GM19035 (cell line): Measurements from ENCODE around the gene ARHGAP32.
"Not testable (repeated sequence)": the region's sequence is repeated elsewhere in the genome, so short reads cannot be mapped to it uniquely, and the experiment has no call there.

Source experiments
- ATAC-seq: cut with Tn5 transposase; IDR thresholded peaks from one replicate; pipeline ENCODE4 v1.9.1; 2021; ENCODE audit not compliant: unreplicated experiment

Gene ARHGAP32

DNA sequence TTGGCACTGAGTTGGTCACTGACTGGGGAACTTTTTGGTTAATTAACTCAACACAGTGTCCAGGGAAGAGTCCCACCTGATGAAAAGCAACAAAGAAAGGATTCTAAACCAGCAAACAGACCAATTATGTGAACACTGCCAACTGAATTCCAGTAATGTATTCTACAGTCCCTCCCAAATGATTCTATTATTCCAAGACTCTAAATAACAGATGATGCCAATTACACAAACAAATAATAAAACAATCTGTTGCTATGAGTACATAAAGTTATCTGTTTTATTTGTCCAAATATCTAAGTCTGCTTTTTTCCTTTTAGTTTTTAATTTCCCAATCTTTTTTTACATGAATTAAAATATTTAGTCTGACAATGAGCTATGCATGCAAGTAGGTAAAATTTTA, 151.2 kb downstream of the ARHGAP32 start:
- no peak for ATAC-seq

DNA sequence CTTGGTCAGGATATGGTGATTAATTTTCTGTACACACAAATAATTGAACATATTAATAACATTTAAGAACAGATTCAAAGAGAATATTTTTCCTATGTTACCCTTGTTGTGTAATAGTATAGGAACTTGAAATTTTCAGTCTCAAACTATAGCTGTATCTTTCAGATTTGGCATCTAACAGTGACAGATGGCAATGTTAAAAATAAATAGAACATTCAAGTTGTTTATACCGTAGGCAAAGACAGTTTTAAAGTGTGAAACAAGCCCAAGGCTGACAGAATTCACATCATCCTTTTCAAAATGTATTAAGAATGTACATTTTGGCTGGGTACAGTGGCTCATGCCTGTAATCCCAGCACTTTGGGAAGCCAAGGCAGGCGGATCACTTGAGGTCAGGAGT, 156.9 kb downstream of the ARHGAP32 start:
- ATAC-seq = no peak

GRCh38 chr11:129034001-129034400, 158.1 kb downstream of the ARHGAP32 start:
- ATAC-seq = no peak

DNA sequence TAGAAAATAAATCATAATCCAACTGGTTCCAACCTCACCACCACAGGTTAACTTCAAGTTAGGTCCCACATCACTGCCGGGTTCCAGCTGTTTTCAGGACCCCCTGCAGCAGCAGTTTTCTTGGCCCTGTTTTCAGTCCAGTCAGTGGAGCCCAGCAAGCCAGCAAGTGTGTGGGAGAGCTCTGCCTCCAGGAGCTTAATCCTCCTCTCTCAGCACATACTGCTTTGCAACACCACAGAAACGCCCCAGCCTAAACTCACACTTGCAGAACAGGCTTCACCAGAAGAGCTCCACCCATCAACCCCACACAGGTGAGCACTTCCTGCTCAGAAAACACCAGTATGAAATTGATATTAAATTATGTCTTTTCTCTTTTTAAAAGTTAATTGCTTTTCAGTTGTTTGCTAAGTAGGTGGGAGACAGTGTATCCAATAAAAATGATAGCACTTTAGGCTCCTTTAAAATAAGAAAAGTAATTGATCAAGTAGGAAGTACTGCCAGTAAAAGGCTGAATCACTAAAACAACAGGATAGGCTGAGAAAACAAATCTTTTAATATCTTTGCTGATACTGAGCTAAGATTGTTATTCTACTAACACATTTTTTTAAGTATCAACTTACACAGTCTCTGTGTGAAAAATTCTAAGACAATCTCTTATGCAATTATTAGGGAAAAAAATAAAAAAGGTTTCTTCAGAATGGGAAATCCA, 168.0 kb downstream of the ARHGAP32 start:
- ATAC-seq = no peak

DNA sequence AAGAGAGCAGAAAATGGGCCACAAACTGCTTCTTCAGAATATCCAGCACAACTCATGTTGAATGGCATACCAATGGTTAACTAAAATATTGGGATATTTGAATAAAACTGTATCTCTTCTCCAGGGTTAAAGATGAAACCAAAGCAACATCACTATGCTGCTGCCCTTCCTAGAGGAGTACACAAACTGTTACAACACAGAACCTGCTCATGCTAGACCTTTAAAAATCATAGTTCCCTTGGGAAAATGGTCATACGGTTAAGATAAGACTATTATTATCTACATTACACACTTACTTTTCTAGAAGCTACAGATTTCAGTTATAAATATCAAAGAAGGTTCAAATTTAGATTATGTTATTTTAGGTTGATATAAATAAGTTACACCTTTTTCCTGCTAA, 170.8 kb downstream of the ARHGAP32 start:
- ATAC-seq = no peak

- no peak for ATAC-seq
Measured at GRCh38 chr11:129018991-129019390, 173.1 kb downstream of the ARHGAP32 start.

DNA sequence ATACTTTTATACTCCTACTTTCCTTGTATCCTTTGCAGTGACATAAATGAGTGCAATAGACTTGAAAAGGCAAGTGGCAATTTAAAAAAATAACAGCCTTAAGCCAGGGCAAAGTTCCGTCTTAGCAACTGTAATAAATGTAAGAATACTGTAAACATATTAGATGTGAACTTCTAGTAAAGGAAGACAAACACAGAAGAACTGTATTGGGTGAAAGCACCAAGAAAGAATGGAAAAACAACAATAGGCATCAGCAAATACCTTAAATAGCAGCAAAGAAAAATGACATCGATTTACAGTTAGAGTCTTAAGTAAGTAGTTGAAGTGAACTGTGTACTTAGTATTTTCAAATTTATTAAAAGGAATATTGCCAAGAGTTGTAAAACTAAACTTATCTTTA, 174.0 kb downstream of the ARHGAP32 start:
- no peak for ATAC-seq

DNA sequence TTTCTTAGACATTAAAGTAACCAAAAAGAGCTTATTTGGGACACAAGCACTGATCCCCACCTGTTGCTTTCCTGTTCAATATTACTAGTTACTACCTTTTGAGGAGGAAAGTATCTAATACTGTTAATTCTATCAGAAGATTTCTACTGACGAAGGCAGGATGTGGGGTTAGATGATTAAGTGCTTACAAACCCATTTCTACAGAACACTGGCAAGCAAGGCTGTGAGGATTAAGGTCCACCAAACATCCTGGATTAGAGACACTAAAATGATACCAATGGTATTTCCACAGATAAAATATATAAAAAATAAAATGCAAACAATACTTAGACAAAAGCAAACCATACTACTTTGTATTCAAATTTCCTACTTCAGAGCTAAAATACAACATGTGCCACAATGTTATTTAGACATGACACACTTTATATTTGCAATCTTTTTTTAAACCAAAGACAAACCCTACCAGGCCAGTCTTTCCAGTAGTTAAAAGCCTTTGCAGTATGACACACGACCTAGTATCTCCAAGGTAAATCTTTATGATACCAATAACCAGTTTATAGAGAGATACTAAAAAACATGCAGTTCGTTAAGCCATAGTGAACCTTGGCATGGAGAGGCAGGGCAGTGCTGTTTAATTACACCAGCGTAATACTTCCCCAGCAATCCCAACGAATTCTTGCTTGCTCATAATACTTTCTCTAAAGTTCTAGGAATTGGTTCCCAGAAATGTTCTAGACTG, 178.2 kb downstream of the ARHGAP32 start:
- no peak for ATAC-seq

DNA sequence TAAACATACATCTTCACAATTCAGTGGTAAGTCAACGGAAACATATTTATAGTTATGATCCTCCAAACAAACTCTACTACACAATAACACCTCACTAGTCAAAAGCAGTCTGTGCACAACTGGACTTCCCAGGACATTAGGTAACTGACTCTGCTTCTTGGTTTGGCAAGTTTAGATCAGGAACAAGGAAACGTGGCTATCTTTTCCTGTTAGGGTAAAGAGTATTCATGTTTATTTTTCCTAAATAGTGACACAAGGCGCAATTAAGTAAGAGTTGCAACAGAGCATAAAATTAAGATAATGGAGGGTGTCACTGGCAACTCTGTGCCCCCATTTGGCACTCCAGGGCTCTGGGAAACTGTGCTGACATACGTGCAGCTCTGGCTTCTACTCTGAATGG, 179.2 kb downstream of the ARHGAP32 start:
- no peak for ATAC-seq

GRCh38 chr11:129006161-129006560, 186.0 kb downstream of the ARHGAP32 start:
- ATAC-seq = no peak

DNA sequence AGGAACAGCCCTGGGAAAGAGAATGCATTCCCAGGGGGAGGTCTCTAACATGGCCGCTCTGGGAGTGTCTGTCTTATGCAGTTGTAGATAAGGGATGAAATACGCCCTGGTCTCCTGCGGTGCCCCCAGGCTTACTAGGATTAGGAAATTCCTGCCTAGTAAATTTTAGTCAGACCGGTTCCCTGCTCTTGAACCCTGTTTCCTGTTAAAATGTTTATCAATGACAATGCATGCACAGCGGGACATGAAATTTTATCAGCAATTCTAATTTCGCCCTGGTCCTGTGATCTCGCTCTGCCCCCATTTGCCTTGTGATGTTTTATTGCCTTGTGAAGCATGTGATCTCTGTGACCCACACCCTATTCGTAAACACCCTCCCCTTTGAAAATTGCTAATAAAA, 193.0 kb downstream of the ARHGAP32 start:
- not testable (repeated sequence) for ATAC-seq

- ATAC-seq = no peak
Measured at GRCh38 chr11:128988242-128988970, 203.7 kb downstream of the ARHGAP32 start.

GRCh38 chr11:128985880-128986279, 206.2 kb downstream of the ARHGAP32 start:
- ATAC-seq = no peak

GRCh38 chr11:128983023-128983422, 209.1 kb downstream of the ARHGAP32 start:
- no peak for ATAC-seq

DNA sequence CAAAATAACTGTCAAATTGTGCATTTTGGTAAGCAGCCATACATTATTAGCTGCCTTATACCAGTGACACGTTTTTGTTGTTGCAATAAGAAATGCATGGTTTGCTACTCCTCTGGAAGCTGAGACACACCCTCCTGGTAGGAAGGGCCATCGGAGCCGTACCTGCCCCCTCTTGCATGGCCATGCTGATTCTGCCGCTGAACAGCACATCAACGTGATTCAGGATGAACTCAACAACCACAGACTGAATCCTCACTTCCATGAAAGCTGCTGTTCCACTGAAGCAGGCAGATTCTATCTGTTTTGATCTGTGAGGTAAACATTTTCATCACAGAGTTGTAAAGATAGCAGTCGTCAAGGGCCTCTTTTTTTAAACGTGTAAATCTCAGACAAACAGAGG, 210.9 kb downstream of the ARHGAP32 start:
- ATAC-seq = no peak

DNA sequence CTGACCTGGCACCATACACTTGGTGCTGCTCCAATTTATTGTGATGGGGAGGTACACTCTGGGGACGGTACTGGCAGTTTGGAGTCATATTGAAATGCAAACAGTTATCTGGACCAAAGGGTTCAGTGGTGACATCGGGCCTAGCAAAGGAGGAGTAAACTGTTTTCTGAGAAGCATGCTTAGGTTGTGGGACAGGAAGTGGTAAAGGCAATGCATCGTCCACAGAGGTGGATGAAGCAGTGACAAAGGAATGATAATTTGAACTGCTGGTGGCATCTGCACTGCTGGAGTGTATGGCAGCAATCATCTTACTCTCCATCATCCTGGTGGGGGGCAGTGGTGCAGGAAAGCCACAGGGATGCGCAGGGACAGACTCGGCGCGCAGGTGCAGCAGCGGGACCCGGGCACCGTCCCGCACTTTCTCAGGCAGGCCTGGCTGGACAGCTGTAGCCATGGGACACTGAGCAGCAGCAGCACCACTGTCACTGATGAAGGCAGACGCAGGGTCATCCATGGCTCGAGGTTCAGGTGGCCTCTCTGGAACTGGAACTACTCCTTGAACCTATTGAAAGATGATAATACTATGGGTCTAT, 221.4 kb downstream of the ARHGAP32 start:
- ATAC-seq = no peak

- ATAC-seq = no peak
Measured at GRCh38 chr11:128968916-128969315, 223.2 kb downstream of the ARHGAP32 start.

DNA sequence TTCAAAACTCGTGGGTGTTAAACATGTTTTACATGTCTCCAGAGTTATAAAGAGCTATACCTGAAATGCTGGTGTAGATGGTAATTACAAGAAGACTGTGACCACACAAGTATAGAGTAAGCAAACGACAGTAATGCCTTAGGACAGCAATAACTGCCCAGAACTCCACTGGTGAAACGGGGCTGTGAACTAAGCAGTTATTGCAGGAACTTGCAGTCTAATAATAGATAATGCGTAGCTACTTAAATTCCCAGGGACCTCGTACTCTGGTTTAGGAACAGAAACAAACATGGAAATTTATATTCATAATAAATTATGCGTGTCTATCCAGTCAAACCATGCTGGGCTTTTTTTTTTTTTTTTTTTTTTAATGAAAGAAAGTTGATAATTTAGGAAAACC, 224.5 kb downstream of the ARHGAP32 start:
- ATAC-seq = no peak

DNA sequence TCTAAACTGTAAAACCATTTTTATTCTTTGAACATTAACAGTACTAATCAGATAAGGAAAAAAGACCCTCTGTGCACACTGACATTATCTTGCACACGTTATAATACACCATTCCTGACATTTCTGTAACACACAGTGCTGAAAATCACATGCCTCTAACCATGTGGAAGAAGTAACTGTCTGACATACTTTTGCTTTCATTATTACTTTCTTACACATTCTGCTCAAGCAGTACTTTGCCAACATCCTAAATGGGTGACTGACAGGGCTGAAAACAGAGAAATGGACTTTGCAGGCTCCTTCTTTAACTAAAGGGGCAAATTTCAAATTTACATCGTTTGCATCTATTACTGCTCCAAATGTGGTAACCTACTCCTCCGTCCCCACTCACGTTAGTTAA, 226.6 kb downstream of the ARHGAP32 start:
- peak; percentile 96 for ATAC-seq

DNA sequence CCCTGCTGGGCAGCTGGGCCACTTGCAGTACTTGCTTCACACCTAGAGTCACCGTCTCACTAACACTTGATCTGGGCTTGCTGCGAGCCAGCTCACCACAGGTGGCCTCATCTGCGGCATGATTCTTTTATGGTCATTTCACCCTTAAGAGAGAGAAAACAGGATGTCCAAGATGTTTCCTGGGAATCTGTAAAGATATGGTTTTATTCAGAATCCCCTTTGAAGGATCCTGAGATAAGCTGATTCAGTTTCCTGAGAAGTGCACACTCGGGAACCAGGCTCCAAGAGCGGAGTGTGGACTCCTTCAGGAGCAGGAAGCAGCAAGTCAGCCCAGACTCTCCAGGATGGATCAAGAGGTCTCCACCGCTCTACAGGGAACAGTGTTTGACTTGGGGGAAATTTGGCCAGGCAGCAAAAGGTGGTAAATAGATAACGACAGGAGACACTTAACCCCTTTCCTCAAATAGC, 227.6 kb downstream of the ARHGAP32 start:
- ATAC-seq = no peak

- no peak for ATAC-seq
Measured at GRCh38 chr11:128963744-128964325, 228.3 kb downstream of the ARHGAP32 start.
